ENCODE data around the gene CHTF18. TPM values are rescaled to one million over a fixed set of nuclear protein-coding genes. Genes with fewer than 3 reads are reported as not detected.
A peak's percentile ranks its signal among the peaks of the same experiment; 100 is the strongest.

The CHTF18 gene
- total RNA-seq, 1 donor from 2014 or later, result 14.8 TPM

DNA sequence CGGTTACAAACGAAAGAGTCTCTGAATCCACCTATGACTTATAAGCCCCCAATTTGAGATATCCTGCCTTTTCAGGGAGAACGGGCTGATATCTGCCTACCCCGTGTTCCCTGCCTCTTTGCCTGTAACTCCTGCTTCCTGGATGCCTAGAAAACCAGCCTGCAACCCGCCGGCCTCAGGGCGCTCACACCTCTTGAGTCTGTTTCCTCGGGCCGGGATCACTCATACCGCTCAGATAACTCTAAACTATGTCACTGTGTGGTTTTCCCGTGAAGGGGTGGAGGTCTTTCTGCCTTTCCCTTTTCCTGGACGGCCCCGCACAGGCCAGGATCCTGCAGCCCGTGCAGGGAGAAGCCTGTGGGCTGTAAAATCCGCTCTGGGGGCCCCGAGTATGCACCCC is 10.6 kb upstream of the CHTF18 start:
- H3K4me3 Mint-ChIP-seq (ENCODE audit: unreplicated experiment), result peak overlapping the region; percentile 64
- Histone ChIP-seq H3K9me3 (ENCODE audit: insufficient read depth, low read depth, low read length) (no peaks in the 10 kb centered on the region), H3K79me2 (ENCODE audit: insufficient read depth, low read length) (no peaks in the 10 kb centered on the region), H3K27ac (ENCODE audit: low read depth, low read length) (no peak overlapping the region), H4K20me1 (ENCODE audit: insufficient read depth, low read length) (no peaks in the 10 kb centered on the region), H3K4me3 (ENCODE audit: insufficient read depth, low read depth, low read length) (no peak overlapping the region), H3K4me1 (ENCODE audit: insufficient read depth, low read length) (peaks cover 10% of the 10 kb centered on the region), H3K9ac (ENCODE audit: low read length) (peak overlapping the region; percentile 12), H3K4me2 (ENCODE audit: low read length) (peak overlapping the region; percentile 57), H3K27me3 (ENCODE audit: insufficient read depth, low read length) (no peaks in the 10 kb centered on the region), H3K36me3 (ENCODE audit: insufficient read depth, low read length) (no peaks in the 10 kb centered on the region), H2AFZ (ENCODE audit: low read depth, low read length) (peak overlapping the region; percentile 64)
- DNase-seq (ENCODE audit: low read depth) (peak; percentile 14), FAIRE-seq (no peak)
- peaks cover 4% of the 10 kb centered on the region for H3K4me1 Mint-ChIP-seq (ENCODE audit: low read depth, unreplicated experiment)
- no peaks in the 10 kb centered on the region for H3K36me3 Mint-ChIP-seq (ENCODE audit: low read depth, unreplicated experiment)
- no peak overlapping the region for H3K27ac Mint-ChIP-seq (ENCODE audit: unreplicated experiment)
- H3K9me3 Mint-ChIP-seq (ENCODE audit: unreplicated experiment), result no peaks in the 10 kb centered on the region
- TF ChIP-seq, protein P1, sequence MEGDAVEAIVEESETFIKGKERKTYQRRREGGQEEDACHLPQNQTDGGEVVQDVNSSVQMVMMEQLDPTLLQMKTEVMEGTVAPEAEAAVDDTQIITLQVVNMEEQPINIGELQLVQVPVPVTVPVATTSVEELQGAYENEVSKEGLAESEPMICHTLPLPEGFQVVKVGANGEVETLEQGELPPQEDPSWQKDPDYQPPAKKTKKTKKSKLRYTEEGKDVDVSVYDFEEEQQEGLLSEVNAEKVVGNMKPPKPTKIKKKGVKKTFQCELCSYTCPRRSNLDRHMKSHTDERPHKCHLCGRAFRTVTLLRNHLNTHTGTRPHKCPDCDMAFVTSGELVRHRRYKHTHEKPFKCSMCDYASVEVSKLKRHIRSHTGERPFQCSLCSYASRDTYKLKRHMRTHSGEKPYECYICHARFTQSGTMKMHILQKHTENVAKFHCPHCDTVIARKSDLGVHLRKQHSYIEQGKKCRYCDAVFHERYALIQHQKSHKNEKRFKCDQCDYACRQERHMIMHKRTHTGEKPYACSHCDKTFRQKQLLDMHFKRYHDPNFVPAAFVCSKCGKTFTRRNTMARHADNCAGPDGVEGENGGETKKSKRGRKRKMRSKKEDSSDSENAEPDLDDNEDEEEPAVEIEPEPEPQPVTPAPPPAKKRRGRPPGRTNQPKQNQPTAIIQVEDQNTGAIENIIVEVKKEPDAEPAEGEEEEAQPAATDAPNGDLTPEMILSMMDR (IDR thresholded peaks at IDR 0.05; ENCODE audit: insufficient read depth, low read depth, low read length), result no peak
- no peak for TF ChIP-seq EZH2 (IDR thresholded peaks at IDR 0.05; ENCODE audit: insufficient read depth, low read length)
- peaks cover 9% of the 10 kb centered on the region for H3K27me3 Mint-ChIP-seq (ENCODE audit: low read depth, unreplicated experiment)

DNA sequence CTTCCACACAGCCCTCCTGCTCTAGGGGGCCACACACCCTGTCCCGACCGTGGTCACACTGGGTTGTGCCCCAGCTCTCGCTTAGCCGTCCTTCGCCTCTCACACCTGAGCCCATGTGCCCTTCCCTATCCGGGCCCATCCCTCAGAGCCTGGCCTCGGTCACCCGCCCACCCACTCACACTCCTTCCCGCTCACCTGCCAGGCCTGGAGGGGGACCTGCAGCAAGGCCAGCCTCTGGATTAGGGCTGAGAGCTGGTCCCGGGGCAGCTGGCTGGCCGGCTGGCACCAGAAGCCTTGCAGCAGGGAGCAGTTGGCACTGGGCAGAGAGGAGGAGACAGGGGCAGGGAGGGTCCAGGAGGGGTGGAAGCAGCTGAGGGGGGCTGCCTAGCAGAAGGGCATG is 10.0 kb upstream of the CHTF18 start:
- Mint-ChIP-seq H3K4me3 (ENCODE audit: unreplicated experiment) (no peak overlapping the region), H3K4me1 (ENCODE audit: low read depth, unreplicated experiment) (peaks cover 4% of the 10 kb centered on the region), H3K36me3 (ENCODE audit: low read depth, unreplicated experiment) (no peaks in the 10 kb centered on the region), H3K27ac (ENCODE audit: unreplicated experiment) (no peak overlapping the region), H3K9me3 (ENCODE audit: unreplicated experiment) (no peaks in the 10 kb centered on the region), H3K27me3 (ENCODE audit: low read depth, unreplicated experiment) (peaks cover 9% of the 10 kb centered on the region)
- Histone ChIP-seq H3K27me3 (ENCODE audit: insufficient read depth, low read length) (no peaks in the 10 kb centered on the region), H3K4me1 (ENCODE audit: insufficient read depth, low read length) (peaks cover 10% of the 10 kb centered on the region), H3K4me3 (ENCODE audit: insufficient read depth, low read depth, low read length) (no peak overlapping the region), H3K9ac (ENCODE audit: low read length) (no peak overlapping the region), H2AFZ (ENCODE audit: low read depth, low read length) (no peak overlapping the region), H3K36me3 (ENCODE audit: insufficient read depth, low read length) (no peaks in the 10 kb centered on the region), H3K27ac (ENCODE audit: low read depth, low read length) (no peak overlapping the region), H3K4me2 (ENCODE audit: low read length) (no peak overlapping the region), H4K20me1 (ENCODE audit: insufficient read depth, low read length) (no peaks in the 10 kb centered on the region), H3K79me2 (ENCODE audit: insufficient read depth, low read length) (no peaks in the 10 kb centered on the region), H3K9me3 (ENCODE audit: insufficient read depth, low read depth, low read length) (no peaks in the 10 kb centered on the region)
- FAIRE-seq (no peak), DNase-seq (ENCODE audit: low read depth) (no peak)
- no peak for TF ChIP-seq EZH2 (IDR thresholded peaks at IDR 0.05; ENCODE audit: insufficient read depth, low read length)
- TF ChIP-seq, protein P1 (IDR thresholded peaks at IDR 0.05; ENCODE audit: insufficient read depth, low read depth, low read length), result no peak

DNA sequence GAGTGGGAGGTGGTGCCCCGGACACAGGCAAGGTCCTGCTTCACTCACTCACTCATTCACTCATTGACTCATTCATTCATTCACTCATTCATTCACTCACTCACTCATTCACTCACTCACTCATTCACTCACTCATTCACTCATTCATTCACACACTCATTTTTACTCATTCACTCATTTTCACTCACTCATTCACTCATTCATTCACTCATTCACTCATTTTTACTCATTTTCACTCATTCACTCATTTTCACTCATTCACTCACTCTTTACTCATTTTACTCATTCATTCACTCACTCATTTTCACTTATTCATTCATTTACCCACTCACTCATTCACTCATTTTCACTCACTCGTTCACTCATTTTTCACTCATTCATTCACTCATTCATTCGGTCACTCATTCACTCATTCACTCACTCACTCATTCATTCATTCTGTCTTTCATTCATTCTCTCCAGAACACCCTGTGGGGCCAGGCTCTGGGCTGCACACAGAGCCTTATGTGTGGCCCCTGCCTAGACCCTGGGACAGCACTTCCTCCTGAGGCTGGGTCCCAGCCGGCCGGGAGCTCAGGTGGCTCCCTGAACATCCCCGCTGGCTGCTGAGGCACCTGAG is 9.4 kb upstream of the CHTF18 start:
- TF ChIP-seq, protein P1 (IDR thresholded peaks at IDR 0.05; ENCODE audit: insufficient read depth, low read depth, low read length), result no peak
- TF ChIP-seq EZH2 (IDR thresholded peaks at IDR 0.05; ENCODE audit: insufficient read depth, low read length), result no peak
- FAIRE-seq, result no peak

More for the DNA sequence above, 9.4 kb upstream of the CHTF18 start:
- no peaks in the 10 kb centered on the region for H3K36me3 ChIP-seq (ENCODE audit: insufficient read depth, low read length)
- H3K27me3 ChIP-seq (ENCODE audit: insufficient read depth, low read length), result no peaks in the 10 kb centered on the region
- H3K79me2 ChIP-seq (ENCODE audit: insufficient read depth, low read length), result no peaks in the 10 kb centered on the region
- H3K27me3 Mint-ChIP-seq (ENCODE audit: low read depth, unreplicated experiment), result peaks cover 9% of the 10 kb centered on the region
- no peaks in the 10 kb centered on the region for H3K9me3 ChIP-seq (ENCODE audit: insufficient read depth, low read depth, low read length)
- H3K4me2 ChIP-seq (ENCODE audit: low read length), result no peak overlapping the region
- no peak overlapping the region for H3K4me3 ChIP-seq (ENCODE audit: insufficient read depth, low read depth, low read length)
- no peaks in the 10 kb centered on the region for H4K20me1 ChIP-seq (ENCODE audit: insufficient read depth, low read length)
- H3K27ac ChIP-seq (ENCODE audit: low read depth, low read length), result no peak overlapping the region
- no peak overlapping the region for H3K27ac Mint-ChIP-seq (ENCODE audit: unreplicated experiment)
- peaks cover 14% of the 10 kb centered on the region for H3K4me1 ChIP-seq (ENCODE audit: insufficient read depth, low read length)
- H3K36me3 Mint-ChIP-seq (ENCODE audit: low read depth, unreplicated experiment), result no peaks in the 10 kb centered on the region
- no peak overlapping the region for H3K4me3 Mint-ChIP-seq (ENCODE audit: unreplicated experiment)
- no peaks in the 10 kb centered on the region for H3K9me3 Mint-ChIP-seq (ENCODE audit: unreplicated experiment)
- H3K4me1 Mint-ChIP-seq (ENCODE audit: low read depth, unreplicated experiment), result peaks cover 4% of the 10 kb centered on the region
- no peak overlapping the region for H2AFZ ChIP-seq (ENCODE audit: low read depth, low read length)
- no peak overlapping the region for H3K9ac ChIP-seq (ENCODE audit: low read length)
- DNase-seq (ENCODE audit: low read depth), result no peak
